Frontal cortex (tissue), 4 donors: ENCODE results near the gene CBLB. TPM values are rescaled to one million over a fixed set of nuclear protein-coding genes. Genes with fewer than 3 reads are reported as not detected.
"Not testable (repeated sequence)": the region's sequence is repeated elsewhere in the genome, so short reads cannot be mapped to it uniquely, and the experiment has no call there.

Source experiments
- DNase-seq, 2 donors: peaks; one replicate each; pipeline ENCODE4 v3.0.0; 2012; ENCODE audit warnings: low spot score in 2 of 2
- FAIRE-seq: peaks from 2 replicates; lab custom pipeline; 2012; peaks lifted over from hg19 to GRCh38; lab: Jason Lieb, UNC
- total RNA-seq: library from RNA; depleted of rRNA; stranded (reverse); fragments of >200 nt; gene quantifications from one replicate; pipeline ENCODE4 v1.2.3, GENCODE V29; 2014
- donor health status: control.
- donor health status: control.
- donor health status: control.

CBLB gene
- total RNA-seq, 1 donor from 2014 or later, result 22.0 TPM

GRCh38 chr3:105826778-105827634, 41.8 kb downstream of the CBLB start:
- FAIRE-seq (no peak), DNase-seq (no peak)

DNA sequence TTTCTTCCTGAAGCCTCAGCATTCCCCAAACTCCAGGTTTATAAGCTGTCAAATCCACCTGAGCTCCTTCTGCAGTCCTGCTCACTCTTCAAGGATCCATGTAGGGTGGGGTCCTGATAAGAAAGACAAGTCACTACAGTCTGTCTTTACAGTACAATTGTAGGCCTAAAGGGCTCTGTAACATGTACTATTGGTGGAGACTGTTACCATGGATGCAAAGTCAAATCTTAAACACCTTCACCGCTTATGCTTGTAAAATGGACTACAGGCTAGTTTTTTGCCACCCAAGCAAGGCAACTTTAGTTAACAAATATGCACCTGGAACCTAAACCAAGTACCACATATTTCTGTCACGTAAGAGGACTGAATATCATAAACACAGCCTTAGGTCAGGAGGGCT, 44.7 kb downstream of the CBLB start:
- FAIRE-seq, result no peak

GRCh38 chr3:105823149-105823867, 45.5 kb downstream of the CBLB start:
- no peak for FAIRE-seq
- no peak for DNase-seq

More for the DNA sequence above, 44.7 kb downstream of the CBLB start:
- DNase-seq, result no peak

DNA sequence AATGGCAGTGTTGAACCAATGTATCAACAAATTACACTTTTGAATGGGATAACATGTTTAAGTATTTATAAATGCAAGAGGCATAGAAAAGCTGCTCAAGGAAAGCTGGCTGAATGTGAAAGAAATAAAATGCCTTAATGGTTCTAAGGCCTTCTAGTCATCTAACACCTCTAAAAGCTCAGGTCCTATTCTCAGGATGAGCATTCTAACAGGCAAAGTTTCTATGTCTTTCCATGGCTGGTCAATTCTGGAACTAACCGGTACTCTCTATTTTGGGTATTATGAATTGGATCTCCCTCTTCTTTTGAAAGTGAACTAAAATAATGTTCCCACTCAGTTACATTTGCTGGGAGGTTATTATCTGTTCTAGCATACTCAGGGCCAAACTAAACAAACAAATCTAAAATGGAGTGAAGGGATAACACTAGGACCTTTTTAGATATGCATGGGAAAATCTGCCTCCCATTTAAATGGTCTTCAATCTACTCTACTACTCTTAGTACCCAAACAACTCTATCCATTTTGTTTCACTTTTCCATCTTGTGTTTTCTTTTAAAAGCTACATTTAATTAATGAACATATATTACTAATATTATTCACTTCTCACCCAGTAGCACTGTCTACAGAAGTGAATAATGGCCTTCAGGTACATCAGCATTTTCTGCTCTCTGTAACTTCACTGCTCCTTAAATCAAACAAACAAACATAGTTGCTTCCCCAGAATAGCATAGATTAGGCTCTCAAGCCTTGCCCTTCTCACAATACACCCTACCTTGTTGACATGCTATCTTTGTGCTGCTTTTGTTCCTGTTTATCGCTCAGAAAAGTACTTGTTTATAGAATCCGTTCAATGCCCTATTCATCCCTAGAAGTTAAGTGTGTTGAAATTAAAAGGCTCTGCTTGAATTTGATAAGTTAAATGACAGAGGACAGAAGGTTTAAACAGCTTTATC, 46.4 kb downstream of the CBLB start:
- no peak for DNase-seq
- FAIRE-seq, result no peak

DNA sequence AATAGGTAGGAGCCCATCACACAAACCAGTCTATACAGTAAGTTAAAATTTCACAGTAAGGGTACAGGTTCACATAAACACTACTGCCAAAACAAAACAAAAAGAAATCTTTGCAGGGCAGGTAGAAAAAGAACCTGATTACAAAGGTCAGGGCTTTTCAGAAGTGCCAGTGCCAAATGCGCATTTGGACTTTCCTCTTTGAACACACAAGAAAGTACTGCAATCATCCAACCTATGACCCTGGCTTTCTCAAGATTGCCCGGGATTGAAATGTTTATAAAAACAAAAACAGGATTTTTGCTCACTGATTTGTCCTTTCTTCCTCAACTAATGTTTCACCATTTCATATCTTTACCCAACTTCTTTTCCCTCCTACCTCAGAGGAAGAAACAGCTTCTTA, 47.4 kb downstream of the CBLB start:
- FAIRE-seq, result no peak

GRCh38 chr3:105816833-105817232, 52.0 kb downstream of the CBLB start:
- DNase-seq (no peak), FAIRE-seq (no peak)

More for the DNA sequence above, 47.4 kb downstream of the CBLB start:
- DNase-seq, result no peak

- not testable (repeated sequence) for DNase-seq, FAIRE-seq
Observed at GRCh38 chr3:105815331-105815730, 53.5 kb downstream of the CBLB start.

GRCh38 chr3:105813710-105814109, 55.1 kb downstream of the CBLB start:
- DNase-seq (no peak), FAIRE-seq (no peak)

- FAIRE-seq (no peak), DNase-seq (no peak)
Observed at GRCh38 chr3:105812194-105812586, 56.6 kb downstream of the CBLB start.

- DNase-seq (no peak), FAIRE-seq (no peak)
Observed at GRCh38 chr3:105811518-105812193, 57.2 kb downstream of the CBLB start.

DNA sequence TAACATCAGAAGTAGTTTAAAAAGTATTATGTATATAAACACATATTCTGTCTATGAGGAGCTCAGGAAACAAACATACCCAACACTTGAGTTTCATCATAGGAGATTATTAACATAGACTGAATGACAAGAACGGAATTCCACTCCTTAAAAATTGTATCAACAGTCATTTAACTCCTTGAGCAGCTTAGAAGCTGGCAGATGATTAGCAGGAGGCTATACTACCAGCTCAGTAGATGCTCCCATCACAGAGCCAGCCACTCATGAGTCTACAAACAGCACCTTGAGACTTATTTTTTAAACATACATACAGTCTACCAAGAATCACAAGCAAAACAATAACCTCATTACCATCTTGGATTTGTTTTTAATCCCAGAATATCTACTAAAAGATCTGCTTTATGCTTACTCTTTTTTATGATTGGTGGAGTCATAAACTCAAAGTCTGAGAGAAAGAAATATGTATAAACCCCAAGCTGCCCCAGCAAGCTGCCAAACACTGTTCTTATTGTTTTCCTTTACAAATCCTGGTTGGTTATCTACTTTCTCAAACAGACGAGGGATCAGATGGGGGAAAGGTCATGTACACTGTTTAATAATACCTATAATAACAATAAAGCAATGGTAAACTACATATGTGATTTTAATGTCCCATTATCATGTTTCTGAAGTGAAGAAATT, 59.5 kb downstream of the CBLB start:
- FAIRE-seq (no peak), DNase-seq (no peak)

DNA sequence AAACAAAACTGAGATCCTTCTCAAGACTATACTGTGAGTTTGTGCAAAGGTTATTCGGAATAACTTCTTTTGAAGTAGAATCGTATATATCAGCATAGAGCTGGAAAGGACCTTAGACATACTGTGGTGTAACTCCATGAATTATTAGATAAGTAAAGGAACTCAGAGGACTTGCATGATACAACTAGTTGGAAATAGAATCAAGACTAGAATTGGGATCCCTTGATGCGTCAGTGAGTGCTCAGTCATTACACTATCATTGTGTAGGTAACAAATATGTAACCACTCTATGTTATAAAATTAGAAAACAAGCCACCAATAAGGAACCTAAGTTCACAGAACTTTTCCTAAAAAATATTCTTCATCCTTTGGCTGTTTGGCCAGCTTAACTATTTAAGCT, 61.1 kb downstream of the CBLB start:
- no peak for DNase-seq
- no peak for FAIRE-seq

DNA sequence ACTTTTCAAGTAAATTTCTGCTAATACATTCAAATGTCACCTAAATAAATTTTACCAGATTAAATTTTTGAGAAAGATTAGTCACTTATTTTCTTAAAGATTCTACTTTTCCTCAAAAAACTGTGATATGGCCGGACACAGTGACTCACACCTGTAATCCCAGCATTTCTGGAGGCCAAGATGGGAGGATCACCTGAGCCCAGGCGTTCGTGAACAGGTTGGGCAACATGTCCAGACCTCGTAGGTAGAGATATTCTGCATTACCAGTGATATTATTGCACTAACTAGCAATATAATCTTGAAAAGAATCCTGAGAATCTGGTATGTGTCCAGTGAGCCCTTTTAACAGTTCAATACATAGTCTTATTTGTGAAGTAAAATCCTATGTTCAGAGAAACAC, 61.7 kb downstream of the CBLB start:
- DNase-seq (no peak), FAIRE-seq (no peak)

DNA sequence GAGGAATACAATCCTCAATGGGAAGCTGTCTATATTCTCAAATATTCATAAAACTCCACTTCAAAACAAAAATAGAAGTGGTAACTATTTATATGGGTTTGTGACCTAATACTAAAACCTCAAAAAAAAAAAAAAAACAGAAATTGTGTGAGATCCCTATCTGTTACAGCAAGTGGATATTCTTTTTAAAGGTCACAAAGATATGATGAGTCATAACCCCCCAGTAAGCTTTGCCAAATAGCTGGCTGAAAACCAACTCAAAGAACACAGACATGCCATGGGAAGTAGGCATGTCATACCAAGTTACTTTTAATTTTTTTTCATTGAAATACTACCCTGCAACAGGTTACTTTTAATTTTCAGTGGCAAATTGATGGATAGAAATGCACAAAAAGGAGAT, 62.5 kb downstream of the CBLB start:
- DNase-seq (no peak), FAIRE-seq (no peak)

DNA sequence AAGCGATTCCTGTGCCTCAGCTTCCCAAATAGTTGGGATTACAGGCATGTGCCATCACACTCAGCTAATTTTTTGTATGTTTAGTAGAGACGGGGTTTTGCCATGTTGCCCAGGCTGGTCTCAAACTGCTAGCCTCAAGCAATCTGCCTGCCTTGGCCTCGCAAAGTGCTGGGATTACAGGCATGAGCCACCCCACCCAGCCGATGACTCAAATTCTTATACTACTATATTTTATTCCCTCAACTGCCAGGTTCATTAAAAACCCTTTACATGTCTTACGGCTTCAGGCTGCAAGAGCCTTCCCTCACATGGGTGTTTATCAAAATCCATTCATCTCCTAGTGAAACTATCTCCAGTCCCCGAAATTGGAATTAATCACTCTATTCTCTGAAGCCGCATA, 63.4 kb downstream of the CBLB start:
- DNase-seq (no peak), FAIRE-seq (no peak)

GRCh38 chr3:105802118-105802706, 66.6 kb downstream of the CBLB start:
- DNase-seq (no peak), FAIRE-seq (no peak)

DNA sequence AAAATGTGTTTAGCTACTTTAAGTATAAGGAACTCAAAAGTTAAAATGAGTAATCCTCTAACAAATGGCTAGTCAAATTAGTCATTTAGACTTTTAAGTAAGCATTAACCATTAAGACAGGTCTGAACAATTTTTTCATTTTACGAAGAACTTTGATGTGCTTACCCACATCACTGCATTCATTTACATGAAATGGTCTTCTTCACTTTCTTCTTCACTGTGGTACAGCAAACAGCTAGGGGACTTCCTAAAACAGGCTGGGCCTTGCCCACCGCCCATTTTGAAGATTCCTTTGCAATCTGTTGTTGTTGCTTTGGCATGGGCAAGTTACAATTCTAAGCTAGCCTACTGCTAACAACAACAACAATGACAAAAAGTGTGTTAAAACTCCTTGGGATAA, 67.4 kb downstream of the CBLB start:
- DNase-seq (no peak), FAIRE-seq (no peak)

GRCh38 chr3:105800320-105800719, 68.5 kb downstream of the CBLB start:
- FAIRE-seq, result no peak
- DNase-seq, result no peak

DNA sequence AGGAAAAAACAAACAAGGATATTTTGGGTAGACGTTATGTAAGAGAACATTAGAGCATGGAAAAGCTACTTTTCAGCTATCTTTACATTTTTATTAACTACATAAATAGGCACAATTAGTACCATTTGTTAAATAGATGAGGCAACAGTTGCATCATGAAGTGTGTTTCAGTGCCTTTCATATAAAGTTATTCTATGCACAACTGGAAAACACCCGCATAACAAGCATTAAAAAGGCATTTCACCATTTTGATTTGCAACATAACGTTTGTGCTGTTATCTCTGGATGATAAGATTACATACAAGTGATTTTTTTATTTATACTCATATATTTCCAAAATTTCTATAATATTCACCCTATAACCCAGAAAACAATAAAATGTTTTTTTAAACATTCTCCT, 69.5 kb downstream of the CBLB start:
- no peak for DNase-seq
- no peak for FAIRE-seq
